Fibroblast of lung (primary cell): ENCODE measurements around the gene TANGO2.

Experiments used
- CTCF ChIP-seq, 2 donors: IDR thresholded peaks in 1 of 2; conservative IDR thresholded peaks in 1 of 2; 1 replicate in 1 of 2; 2 replicates in 1 of 2; pipeline ENCODE4 v1.5.1; 2011 to 2012; ENCODE audit warnings: low read length in 2 of 2, control low read depth in 1 of 2, inconsistent platforms in 1 of 2, low read depth in 1 of 2, mild to moderate bottlenecking in 1 of 2
- EZH2 ChIP-seq: IDR thresholded peaks from 2 replicates; pipeline ENCODE4 v1.5.1; 2012; ENCODE audit warnings: low read length, control low read depth, mild to moderate bottlenecking; ENCODE audit errors: missing control alignments

GRCh38 chr22:19990188-19990587 lies 30.7 kb upstream of the TANGO2 start:
- TF ChIP-seq CTCF (conservative IDR thresholded peaks at IDR 0.05 in 1 of 2, IDR thresholded peaks at IDR 0.05 in 1 of 2; ENCODE audit: low read depth in 1 of 2, low read length in 2 of 2) (no peak), EZH2 (no peak)
